HUDEP-2 (cell line): ENCODE results near the gene UPK1B.
A peak's percentile ranks its signal among the peaks of the same experiment; 100 is the strongest.
"Not testable (repeated sequence)": the region's sequence is repeated elsewhere in the genome, so short reads cannot be mapped to it uniquely, and the experiment has no call there.

Experiments
- DNase-seq, 76 experiments: peaks; one replicate each; lab custom pipeline; 2025; ENCODE audit not compliant: unreplicated experiment in 76 of 76; lab: John Stamatoyannopoulos, UW

UPK1B gene

DNA sequence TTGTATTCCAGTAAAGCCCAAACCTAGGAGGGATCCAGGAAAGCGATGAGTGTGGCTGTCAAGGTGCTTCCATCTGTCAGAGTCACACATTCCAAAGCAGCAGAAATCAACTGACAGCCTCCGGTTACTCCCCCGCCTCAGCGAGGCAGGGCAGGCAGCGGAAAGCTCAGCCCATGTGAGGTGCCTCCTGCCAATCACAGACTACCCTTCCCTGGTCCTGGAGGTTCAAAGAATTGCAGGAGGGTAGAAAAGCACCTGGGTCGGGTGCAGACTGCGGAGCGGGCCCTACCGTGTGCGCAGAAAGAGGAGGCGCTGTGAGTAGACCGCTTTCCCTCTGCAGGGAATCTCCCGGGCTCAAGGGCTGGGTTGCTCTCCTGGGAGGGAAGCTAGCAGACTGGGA is at the start of gene UPK1B:
Gene UPK1B, plus strand, starts transcription at position 274 of the 400 bp plus-strand sequence. CDS start 13,144 bp downstream, outside the sequence.
- no peak for DNase-seq

DNA sequence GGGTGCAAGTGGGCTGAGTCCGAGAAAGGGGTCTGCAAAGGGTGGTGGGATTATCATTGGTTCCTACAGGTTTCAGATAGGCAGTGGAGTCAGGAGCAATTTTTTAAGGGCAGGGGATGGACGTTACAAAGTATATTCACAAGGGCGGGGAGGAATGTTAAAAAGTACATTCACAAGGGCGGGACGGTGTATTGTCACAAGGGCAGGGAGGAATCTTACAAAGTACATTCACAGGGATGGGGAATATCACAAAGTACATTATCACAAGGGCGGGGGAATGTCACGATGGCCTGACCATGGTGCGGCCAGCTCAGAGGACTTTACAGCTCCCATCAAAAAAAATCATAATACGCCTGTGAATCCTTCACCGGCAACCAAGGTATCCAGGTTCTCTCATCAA is 48.1 kb upstream of the UPK1B start:
- no peak for DNase-seq

DNA sequence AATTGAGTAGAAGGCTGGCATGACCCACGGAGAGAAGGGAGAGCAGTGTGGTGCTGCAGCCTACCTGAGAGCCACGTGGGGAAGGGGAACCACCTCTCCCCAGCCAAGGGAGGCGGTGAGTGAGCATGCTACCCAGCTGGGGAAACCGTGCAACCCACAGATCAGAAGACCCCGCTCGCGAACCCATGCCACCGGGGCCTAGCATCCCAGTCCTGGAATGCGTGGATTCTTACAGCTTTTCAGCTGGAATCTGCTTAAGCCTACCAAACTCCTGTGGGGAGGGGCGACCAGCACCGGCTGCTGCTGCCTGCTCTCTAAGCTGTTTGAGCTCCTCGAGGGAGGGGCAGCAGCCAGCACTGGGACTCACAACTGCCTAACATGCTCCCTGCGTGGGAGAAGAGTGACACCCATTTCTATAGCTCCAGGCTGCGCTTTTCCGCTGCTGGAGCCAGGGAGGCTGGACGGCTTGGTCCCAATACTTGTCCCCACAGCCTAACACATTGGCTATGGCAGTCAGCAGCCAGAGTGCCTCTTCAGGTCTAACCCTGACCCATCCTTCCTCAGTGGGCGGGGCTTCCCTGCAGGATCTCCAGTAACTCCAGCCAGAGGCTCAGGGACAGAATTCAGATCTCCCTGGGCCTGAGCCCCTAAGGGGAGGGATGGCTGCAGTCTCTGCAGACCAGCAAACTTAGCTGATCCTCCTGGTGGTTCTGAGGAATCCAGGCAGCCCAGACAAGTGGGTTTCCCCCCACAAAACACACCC is 47.5 kb upstream of the UPK1B start:
- no peak for DNase-seq

DNA sequence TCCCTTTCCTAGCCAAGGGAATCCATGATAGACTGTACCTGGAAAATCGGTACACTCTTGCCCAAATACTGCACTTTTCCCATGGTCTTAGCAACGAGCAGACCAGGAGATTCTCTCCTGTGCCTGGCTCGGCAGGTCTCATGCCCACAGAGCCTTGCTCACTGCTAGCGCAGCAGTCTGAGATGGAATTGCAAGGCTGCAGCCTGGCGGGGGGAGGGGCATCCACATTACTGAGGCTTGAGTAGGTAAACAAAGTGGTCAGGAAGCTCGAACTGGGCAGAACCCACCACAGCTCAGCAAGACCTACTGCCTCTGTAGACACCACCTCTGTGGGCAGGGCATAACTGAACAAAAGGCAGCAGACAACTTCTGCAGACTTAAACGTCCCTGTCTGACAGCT is 43.1 kb upstream of the UPK1B start:
- not testable (repeated sequence) for DNase-seq

DNA sequence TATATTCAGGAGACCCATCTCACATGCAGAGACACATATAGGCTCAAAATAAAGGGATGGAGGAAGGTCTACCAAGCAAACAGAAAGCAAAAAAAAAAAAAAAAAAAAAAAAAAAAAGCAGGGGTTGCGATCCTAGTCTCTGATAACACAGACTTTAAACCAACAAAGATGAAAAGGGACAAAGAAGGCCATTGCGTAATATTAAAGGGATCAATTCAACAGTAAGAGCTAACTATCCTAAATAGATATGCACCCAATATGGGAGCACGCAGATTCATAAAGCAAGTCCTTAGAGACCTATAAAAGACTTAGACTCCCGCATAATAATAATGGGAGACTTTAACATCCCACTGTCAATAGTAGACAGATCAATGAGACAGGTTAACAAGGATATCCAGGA is 41.1 kb upstream of the UPK1B start:
- not testable (repeated sequence) for DNase-seq

DNA sequence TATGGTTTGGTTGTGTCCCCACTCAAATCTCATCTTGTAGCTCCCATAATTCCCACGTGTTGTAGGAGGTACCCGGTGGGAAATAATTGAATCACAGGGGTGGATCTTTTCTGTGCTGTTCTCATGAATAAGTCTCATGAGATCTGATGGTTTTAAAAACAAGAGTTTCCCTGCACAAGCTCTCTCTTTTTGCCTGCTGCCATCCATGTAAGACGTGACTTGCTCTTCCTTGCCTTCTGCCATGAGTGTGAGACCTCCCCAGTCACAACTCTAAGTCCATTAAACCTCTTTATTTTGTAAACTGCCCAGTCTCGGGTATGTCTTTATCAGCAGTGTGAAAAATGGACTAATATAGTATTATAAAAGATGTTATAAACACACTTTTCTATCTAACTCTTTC is 34.0 kb upstream of the UPK1B start:
- DNase-seq = not testable (repeated sequence)

DNA sequence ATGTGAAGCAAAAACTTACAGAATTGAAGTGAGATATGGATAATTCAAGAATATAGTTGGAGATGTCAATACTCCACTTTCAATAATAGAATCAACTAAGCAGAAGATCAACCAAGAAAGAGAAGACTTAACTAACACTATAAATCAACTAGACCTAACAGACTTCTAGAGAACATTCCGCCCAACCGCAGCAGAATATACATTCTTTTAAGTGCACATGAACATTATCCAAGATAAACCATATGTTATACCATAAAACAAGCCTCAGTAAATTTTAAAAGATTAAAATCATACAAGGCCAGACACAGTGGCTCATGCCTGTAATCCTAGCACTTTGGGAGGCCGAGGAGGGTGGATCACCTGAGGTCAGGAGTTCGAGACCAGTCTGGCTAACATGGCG is 32.9 kb upstream of the UPK1B start:
- no peak for DNase-seq

DNA sequence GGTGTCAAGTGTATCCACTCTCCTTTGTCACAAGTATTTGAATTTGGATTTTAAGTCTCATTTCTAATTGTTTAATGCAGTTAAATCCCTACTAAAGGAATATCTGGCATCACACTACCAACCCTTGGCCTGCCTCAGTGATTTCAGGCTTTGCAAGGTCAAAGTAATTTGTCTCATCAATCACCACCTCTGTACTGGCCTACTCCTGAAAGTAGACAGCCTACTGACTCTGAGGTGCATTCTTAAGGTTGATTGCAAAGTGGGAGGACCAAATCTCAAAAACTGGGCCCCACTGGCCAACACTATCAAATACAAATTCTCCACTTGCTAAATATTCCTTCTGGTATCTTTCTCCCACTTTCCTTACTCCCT is 28.3 kb upstream of the UPK1B start:
- no peak for DNase-seq

DNA sequence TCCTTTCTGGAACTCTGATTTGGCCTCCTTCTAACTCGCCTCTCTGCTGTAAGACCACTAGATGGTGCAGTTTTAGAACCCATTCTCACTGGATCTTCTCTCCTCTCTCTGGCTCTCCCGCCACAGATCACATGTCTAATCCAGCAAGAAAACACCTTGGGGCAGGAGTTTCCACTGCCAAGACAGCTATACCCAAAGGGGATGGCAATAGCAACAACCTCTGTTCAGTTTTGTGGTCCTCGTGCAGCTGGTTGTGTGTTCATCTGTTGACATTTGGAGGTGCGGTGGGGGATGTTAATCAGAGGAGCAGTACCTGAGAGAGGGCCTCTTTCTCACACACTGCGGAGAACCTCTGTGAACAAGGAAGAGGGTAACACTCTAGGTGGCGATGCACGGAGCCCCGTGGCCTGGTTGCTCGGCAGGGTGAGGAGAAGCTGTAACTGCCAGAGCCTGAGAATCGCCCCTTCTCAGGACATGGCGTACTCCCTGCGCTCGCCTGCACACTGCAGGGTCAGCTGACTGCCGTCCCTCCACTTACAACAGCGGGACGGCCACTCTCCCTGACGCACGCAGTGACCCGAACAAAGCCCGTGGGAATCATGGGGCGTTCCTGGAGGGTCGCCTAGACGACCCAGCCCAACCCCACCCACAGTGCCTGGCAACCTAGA is 27.8 kb upstream of the UPK1B start, which contains the start of gene TEX55:
Gene TEX55, plus strand, starts transcription at position 666 of the 668 bp plus-strand sequence. CDS start 25 bp downstream, outside the sequence.
- peak in 5 of 76 experiments; percentile 3 to 19 (median 8) for DNase-seq

DNA sequence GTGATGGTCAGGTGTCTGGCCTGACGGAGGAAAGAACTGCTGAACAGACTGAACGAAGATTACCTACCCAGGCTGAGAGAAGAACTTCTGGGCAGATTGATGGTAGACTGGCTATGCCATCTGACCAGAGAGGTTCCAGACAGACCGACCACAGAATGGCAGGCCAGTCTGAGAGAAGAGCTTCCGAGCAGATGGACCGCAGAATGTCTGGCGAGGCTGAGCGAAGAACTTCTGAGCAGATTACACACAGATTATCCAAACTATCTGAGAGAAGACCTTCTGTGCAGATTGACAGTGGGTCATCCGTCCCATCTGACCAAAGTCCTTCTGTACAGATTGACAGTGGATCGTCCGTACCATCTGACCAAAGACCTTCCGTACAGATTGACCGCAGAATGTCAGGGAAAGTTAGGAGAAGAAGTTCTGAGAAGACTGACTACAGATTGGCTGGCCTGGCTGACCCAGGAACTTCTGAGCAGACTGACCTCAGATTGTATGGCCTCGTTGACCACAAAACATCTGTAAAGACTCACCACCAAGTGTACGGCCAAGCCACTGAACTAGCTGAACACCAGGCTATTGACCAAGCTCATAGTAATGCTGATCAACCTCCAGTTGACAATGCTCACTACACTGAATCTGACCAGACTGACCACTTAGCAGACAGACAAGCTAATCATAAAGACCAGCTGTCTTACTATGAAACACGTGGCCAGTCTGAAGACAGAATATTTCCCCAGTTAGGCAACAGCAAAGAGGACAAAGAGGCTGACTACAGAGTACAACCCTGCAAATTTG is 26.6 kb upstream of the UPK1B start:
- DNase-seq = no peak

DNA sequence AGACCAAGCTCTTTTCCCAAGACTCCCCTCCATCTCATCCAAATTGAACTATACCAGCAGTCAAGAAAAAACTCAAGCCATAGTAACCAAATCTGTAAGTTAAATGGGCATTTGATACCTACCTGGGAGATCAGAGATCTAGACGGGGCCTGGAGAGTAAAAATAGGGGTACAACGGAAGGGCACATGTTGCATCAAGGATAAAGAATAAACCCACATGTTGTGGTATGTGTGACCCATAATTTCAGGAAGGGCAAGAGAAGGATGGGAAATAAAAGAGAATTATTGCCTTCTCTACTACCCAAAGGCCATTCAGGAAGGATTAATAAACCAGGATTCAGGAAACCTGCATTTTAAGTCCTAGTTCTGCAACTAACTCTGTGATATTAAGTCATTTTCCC is 25.9 kb upstream of the UPK1B start:
- no peak for DNase-seq

DNA sequence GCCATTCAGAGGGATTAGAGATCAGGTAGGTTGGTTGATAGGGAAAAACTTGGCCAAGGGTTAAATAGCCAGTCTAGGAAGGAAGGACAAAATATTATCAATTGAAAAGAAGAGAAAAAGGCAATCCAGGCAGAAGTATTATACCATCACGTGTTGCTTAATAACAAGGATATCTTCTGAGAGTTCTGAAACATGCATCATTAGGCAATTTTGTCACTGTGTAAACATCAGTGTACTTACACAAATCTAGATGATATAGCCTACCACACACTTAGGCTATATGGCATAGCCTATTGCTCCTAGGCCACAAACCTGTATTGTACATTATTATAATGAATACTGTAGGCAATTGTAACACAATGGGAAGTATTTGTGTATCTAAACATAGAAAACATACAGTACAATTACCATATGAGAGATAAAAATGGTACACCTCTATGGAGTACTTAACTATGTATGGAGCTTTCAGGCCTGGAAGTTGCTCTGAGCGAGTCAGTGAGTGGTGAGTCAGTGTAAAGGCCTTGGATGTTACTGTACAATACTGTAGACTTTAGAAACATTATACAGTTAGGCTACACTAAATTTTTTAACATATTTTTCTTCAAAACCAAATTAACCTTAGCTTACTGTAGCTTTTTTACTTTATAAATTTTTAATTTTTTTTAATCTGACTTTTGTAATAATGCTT is 24.8 kb upstream of the UPK1B start:
- DNase-seq = no peak

DNA sequence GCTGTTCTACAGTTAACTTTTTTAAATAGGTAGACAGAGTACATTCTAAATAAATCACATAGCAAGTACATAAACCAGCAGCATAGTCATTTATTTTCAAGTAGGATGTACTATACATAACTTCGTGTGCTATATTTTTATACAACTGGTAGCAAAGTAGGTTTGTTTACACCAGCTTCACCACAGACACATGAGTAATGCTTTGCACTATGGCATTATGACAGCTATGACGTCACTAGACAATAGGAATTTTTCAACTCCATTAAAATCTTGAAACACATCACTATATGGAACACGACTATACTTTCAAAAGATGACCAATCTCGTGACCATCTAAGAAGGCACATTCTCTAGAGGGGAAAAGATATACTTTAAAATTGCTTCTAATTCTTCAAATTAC is 23.9 kb upstream of the UPK1B start:
- DNase-seq = no peak

DNA sequence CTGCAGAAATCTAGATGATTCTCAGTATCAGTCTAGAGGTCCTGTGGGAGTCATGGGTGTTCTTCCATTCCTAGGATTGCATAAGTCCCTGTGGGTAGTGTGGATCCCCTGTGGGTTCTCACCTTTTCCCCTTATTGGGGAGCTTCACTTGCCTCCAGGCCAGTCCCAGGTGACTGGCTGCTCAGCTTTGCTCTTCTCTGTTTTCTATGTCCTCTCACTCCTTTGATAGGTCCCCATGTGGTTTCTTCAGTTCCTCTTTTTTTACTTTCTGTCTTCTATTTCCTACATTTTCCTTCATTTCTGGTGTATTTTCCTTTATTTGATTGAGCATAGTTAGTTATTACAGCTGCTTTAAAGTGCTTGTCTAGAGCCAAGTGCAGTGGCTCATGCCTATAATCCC is 16.5 kb upstream of the UPK1B start:
- no peak for DNase-seq

DNA sequence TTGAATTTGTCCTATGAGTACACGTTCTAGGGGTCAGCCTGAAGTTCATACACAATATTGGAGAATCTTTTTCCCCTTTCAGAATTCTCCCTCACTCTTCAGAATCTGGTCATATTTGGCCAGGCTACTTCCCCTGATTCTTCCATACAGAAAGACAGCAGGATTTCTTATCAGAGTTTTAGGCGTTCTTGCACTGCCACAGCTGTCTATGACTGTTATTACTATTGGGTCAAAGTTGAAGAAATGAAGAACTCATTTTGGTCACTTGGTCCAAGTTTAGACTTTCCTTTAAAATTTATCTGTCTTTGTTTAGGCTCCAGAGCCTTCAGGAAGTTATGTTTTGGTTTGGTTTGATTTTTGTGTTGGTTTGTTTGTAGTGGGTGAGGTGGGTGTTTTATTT is 15.4 kb upstream of the UPK1B start:
- no peak for DNase-seq

DNA sequence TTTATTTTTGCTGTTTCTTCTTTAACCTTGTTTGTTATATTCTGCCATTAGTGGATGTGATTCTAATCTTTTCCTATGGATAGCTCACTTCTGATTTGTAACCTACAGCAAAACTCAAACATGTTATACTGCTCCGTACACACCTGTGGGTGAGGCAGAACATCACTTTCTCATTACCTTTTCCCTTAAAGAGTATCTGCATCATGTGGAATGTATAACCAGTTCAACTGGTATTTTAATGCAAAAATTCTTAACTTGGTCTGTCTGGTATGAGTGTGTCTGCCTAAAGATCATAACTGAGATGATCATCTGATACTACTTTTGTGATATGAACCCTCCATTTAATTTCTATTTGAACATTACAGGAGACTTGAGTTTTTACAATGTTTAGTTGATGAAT is 13.0 kb upstream of the UPK1B start:
- no peak for DNase-seq

DNA sequence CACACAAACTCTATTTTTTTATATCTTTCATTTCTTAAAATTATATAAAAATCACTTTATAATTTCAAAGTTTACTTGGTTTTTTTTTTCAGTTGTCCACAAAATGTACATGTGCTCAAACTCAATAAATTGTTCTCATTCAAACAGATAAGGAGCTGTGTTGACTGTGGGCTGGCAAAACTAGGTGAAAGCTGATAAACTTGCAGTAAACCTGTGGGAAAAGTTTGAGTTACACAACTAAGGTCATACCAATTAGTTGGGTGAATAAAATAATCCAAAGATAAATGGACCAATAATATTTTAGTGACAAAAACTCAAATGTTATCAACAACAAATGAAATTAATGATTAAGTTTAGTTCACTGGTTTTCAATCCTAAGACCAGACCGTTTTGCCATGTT is 12.6 kb upstream of the UPK1B start:
- DNase-seq = no peak

DNA sequence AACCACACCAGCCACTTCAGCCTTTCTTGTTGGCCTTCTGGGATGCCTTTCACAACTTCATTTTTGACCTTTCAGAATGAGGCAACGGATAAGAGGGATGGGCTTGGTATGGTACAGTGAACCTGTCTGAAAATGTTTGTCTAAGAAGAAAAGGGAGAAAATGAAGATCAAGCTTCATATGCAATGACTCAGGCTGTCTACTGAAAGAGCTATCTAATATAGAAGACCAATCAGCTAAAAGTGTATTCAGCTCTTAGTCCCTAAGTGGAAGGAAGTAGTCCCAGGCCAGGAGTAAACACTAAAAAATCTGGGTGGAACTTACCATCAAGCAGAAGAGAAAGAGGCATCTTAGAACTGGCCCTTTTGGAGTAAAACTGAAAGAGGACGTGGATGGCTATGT is 12.2 kb upstream of the UPK1B start:
- no peak for DNase-seq

DNA sequence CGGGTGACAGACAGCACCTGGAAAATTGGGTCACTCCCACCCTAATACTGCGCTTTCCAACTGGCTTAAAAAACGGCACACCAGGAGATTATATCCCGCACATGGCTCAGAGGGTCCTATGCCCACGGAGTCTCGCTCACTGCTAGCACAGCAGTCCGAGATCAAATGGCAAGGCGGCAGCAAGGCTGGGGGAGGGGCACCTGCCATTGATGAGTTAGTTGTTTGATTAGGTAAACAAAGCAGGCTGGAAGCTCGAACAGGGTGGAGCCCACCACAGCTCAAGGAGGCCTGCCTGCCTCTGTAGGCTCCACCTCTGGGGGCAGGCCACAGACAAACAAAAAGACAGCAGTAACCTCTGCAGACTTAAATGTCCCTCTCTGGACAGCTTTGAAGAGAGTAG is 8.7 kb upstream of the UPK1B start:
- DNase-seq = not testable (repeated sequence)

DNA sequence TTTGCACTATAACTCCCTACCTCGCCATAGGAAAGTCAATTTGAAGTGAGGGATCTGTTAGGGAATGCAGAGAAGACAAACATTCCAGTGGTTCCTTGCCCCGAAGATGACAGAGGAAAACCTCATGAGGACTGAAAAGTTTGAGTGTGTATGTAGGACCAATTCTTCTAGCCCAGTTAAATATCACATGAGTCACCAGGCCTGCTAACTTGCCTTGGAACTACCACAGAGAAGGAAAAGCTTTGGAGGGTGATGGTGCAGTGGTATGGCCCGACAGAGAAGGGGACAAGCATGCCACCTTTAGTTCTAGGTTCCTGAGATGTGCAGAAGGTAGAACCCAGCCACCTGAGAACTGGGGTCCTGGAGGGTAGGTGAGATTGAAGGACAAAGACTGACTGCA is 2.6 kb upstream of the UPK1B start:
- no peak for DNase-seq
